Measurements from ENCODE around the gene RPL32. TPM values are rescaled to one million over a fixed set of nuclear protein-coding genes. Genes with fewer than 3 reads are reported as not detected.
"Not testable (repeated sequence)": the region's sequence is repeated elsewhere in the genome, so short reads cannot be mapped to it uniquely, and the experiment has no call there.

RPL32 gene
- 2,127 TPM for total RNA-seq

- Histone ChIP-seq H3K4me3 (ENCODE audit: low read length) (peak within 1 kb of the TSS; percentile 86), H3K27me3 (ENCODE audit: insufficient read depth, low read length) (no peaks in the 10 kb centered on the region), H3K9me3 (ENCODE audit: low read depth, low read length) (no peaks in the 10 kb centered on the region), H3K4me1 (ENCODE audit: insufficient read depth, low read length) (peaks cover 33% of the 10 kb centered on the region)
These were observed at the start of gene RPL32 for GRCh38 chr3:12841149-12841969. Gene RPL32 (minus strand): TSS chr3:12841565. CDS start chr3:12840237, 1,328 bp downstream.

- Histone ChIP-seq H3K4me1 (ENCODE audit: insufficient read depth, low read length) (peaks cover 14% of the 10 kb centered on the region), H3K27me3 (ENCODE audit: insufficient read depth, low read length) (peaks cover 6% of the 10 kb centered on the region), H3K9me3 (ENCODE audit: low read depth, low read length) (no peaks in the 10 kb centered on the region), H3K4me3 (ENCODE audit: low read length) (no peak overlapping the region)
These were observed 49.4 kb upstream of the RPL32 start for GRCh38 chr3:12890610-12891390.

GRCh38 chr3:12886736-12887135 is 45.4 kb upstream of the RPL32 start:
- peaks cover 12% of the 10 kb centered on the region for H3K4me1 ChIP-seq (ENCODE audit: insufficient read depth, low read length)
- no peak overlapping the region for H3K4me3 ChIP-seq (ENCODE audit: low read length)
- H3K9me3 ChIP-seq (ENCODE audit: low read depth, low read length): no peaks in the 10 kb centered on the region
- peaks cover 6% of the 10 kb centered on the region for H3K27me3 ChIP-seq (ENCODE audit: insufficient read depth, low read length)

GRCh38 chr3:12886106-12886679 is 44.8 kb upstream of the RPL32 start:
- Histone ChIP-seq H3K4me3 (ENCODE audit: low read length) (no peak overlapping the region), H3K27me3 (ENCODE audit: insufficient read depth, low read length) (peaks cover 6% of the 10 kb centered on the region), H3K9me3 (ENCODE audit: low read depth, low read length) (no peaks in the 10 kb centered on the region), H3K4me1 (ENCODE audit: insufficient read depth, low read length) (peaks cover 10% of the 10 kb centered on the region)

- Histone ChIP-seq H3K4me3 (ENCODE audit: low read length) (no peak overlapping the region), H3K9me3 (ENCODE audit: low read depth, low read length) (no peaks in the 10 kb centered on the region), H3K27me3 (ENCODE audit: insufficient read depth, low read length) (peaks cover 3% of the 10 kb centered on the region), H3K4me1 (ENCODE audit: insufficient read depth, low read length) (peaks cover 10% of the 10 kb centered on the region)
These were observed 44.2 kb upstream of the RPL32 start for GRCh38 chr3:12885583-12885930.

- H3K4me3 ChIP-seq (ENCODE audit: low read length): no peak overlapping the region
- H3K27me3 ChIP-seq (ENCODE audit: insufficient read depth, low read length): no peaks in the 10 kb centered on the region
- H3K9me3 ChIP-seq (ENCODE audit: low read depth, low read length): no peaks in the 10 kb centered on the region
- peaks cover 10% of the 10 kb centered on the region for H3K4me1 ChIP-seq (ENCODE audit: insufficient read depth, low read length)
These were observed 43.6 kb upstream of the RPL32 start for GRCh38 chr3:12884790-12885582.

- peaks cover 10% of the 10 kb centered on the region for H3K4me1 ChIP-seq (ENCODE audit: insufficient read depth, low read length)
- H3K9me3 ChIP-seq (ENCODE audit: low read depth, low read length): no peaks in the 10 kb centered on the region
- no peak overlapping the region for H3K4me3 ChIP-seq (ENCODE audit: low read length)
- H3K27me3 ChIP-seq (ENCODE audit: insufficient read depth, low read length): no peaks in the 10 kb centered on the region
These were observed 42.9 kb upstream of the RPL32 start for GRCh38 chr3:12884186-12884680.

- Histone ChIP-seq H3K27me3 (ENCODE audit: insufficient read depth, low read length) (no peaks in the 10 kb centered on the region), H3K4me3 (ENCODE audit: low read length) (no peak overlapping the region), H3K9me3 (ENCODE audit: low read depth, low read length) (no peaks in the 10 kb centered on the region), H3K4me1 (ENCODE audit: insufficient read depth, low read length) (peaks cover 10% of the 10 kb centered on the region)
These were observed 41.3 kb upstream of the RPL32 start for GRCh38 chr3:12882336-12883310.

GRCh38 chr3:12881858-12882257 is 40.5 kb upstream of the RPL32 start:
- peaks cover 10% of the 10 kb centered on the region for H3K4me1 ChIP-seq (ENCODE audit: insufficient read depth, low read length)
- H3K9me3 ChIP-seq (ENCODE audit: low read depth, low read length): not testable (repeated sequence)

GRCh38 chr3:12879191-12879815 is 37.9 kb upstream of the RPL32 start:
- H3K27me3 ChIP-seq (ENCODE audit: insufficient read depth, low read length): no peaks in the 10 kb centered on the region
- peaks cover 6% of the 10 kb centered on the region for H3K4me1 ChIP-seq (ENCODE audit: insufficient read depth, low read length)
- H3K9me3 ChIP-seq (ENCODE audit: low read depth, low read length): no peaks in the 10 kb centered on the region
- no peak overlapping the region for H3K4me3 ChIP-seq (ENCODE audit: low read length)

More at GRCh38 chr3:12881858-12882257, 40.5 kb upstream of the RPL32 start:
- not testable (repeated sequence) for H3K27me3 ChIP-seq (ENCODE audit: insufficient read depth, low read length); H3K4me3 ChIP-seq (ENCODE audit: low read length)

- H3K9me3 ChIP-seq (ENCODE audit: low read depth, low read length); H3K4me1 ChIP-seq (ENCODE audit: insufficient read depth, low read length); H3K27me3 ChIP-seq (ENCODE audit: insufficient read depth, low read length); H3K4me3 ChIP-seq (ENCODE audit: low read length): not testable (repeated sequence)
These were observed 37.4 kb upstream of the RPL32 start for GRCh38 chr3:12878758-12879157.

- Histone ChIP-seq H3K4me1 (ENCODE audit: insufficient read depth, low read length) (peaks cover 6% of the 10 kb centered on the region), H3K9me3 (ENCODE audit: low read depth, low read length) (no peaks in the 10 kb centered on the region), H3K27me3 (ENCODE audit: insufficient read depth, low read length) (no peaks in the 10 kb centered on the region), H3K4me3 (ENCODE audit: low read length) (no peak overlapping the region)
These were observed 36.8 kb upstream of the RPL32 start for GRCh38 chr3:12878141-12878574.

- peaks cover 6% of the 10 kb centered on the region for H3K4me1 ChIP-seq (ENCODE audit: insufficient read depth, low read length)
- no peak overlapping the region for H3K4me3 ChIP-seq (ENCODE audit: low read length)
- H3K27me3 ChIP-seq (ENCODE audit: insufficient read depth, low read length): no peaks in the 10 kb centered on the region
- no peaks in the 10 kb centered on the region for H3K9me3 ChIP-seq (ENCODE audit: low read depth, low read length)
These were observed 35.7 kb upstream of the RPL32 start for GRCh38 chr3:12877040-12877439.

All from mononuclear cell (primary cell).